NCI-H1930 (cell line): Measurements from ENCODE around the gene FIGN.

Source experiments
- DNase-seq, 2 experiments: peaks; one replicate each; lab custom pipeline; 2025; lab: John Stamatoyannopoulos, UW

Gene FIGN

DNA sequence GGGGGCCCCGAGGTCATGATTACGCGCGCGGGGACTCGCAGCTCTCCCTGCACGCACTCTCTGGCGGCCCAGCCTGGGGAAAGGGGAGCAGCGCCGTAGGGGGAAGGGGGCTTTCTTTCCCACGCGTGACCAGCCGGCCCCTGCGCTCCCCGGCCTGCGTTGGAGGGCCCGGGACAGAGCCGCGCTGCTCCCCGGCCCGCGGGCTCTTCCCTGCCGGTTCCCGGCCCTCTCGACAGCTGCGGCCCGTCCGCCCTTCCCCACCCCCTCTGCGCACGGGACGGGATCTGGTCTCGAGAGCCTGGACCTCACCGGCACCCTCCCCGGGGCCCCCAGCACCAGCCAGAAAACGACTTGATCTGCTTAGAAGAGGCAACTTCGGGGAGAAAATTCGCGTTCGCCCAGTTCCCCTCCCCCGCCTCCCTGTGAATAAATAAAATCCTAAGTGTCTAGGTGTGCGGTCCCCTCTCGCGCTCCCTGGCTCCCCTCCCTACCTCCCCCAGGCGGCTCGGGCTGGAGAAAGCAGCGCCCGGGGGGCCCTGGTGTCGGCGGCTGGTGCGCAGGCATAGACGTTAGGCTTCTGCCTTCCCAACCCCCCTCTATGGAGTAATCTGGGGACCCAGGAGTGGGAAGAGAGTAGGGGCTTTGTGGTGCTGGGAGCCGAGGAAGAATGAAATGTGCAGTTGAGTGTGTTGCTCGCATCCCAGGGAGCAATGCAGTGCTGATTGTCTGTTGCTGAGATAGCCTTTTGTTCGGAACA, 803 bp upstream of the FIGN start:
- peak; percentile 22 to 37 for DNase-seq

DNA sequence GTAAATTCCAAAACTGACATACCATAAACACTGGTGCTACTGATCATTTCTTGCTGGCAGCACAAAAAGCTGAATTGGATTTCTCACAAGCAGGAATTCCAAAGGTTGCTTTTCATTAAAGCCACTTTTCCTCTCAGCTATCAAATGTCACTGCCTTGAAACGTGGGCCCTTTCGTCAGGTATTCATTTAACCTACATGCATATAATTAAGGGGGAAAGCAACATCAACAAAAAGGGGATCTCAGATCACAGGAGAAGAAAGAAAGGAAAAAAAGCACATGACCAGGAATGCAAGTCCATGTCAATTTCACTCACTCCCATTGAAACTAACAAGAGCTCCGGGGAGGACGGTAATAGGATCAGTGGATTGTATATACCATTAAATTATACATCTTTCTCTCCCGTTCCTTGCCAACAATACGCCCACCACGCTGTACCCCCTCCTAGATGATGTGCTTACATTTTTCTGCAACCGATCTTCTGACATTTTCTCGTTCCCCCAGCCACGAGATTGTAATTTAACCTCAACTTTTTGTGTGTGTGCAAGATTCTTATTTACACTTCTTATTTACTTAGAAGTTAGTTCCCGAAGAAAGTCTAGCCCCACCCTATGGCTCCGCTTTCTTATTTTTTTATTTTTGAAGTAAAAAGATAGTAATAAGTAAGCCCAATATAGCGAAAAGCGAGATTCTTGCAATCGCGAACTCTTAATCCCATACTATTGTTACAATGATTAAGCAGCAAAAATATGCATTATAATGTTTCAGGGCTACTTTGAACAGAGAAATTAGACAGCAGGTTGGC, 725 bp downstream of the FIGN start:
- no peak for DNase-seq

DNA sequence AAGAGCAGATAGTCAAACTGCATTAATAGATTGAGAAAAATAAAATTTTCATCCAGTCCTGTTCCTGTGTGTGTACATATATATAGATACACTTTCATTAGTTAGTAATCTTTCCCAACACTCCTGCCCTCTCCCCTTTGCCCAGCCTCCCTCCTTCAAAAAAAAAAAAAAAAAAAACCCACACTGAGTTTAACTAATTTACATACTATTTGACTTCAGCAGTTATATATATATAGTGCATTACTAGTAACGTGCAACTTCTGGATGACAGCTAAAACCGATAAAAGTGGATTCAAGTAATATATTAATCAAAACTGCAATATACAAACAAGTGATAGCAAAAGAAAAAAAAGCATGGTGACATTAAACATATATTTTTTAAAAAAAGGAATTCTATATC, 1.4 kb downstream of the FIGN start:
- DNase-seq: no peak

DNA sequence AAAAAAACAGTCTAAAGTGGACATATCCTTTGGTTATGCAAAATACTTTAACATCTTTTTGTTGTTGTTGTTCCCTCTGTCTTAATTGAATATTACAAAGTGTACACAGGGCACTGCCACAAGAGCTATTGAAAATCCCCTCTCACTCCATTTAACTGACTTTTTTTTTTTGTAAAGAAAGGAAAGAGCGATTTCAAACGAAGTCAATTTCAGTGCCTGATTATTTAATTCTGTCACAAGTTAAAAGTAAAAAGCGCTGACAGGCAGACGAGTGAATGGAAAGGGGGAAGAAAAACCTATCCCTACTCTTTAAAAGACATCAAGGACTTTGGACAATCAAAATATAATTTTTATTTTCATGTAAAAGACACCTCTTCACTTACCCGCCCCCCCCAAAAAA, 1.9 kb downstream of the FIGN start:
- DNase-seq: no peak

GRCh38 chr2:163733301-163733938, 2.4 kb downstream of the FIGN start:
- DNase-seq: no peak

- DNase-seq: no peak
These were observed 3.1 kb downstream of the FIGN start for GRCh38 chr2:163732727-163733126.

DNA sequence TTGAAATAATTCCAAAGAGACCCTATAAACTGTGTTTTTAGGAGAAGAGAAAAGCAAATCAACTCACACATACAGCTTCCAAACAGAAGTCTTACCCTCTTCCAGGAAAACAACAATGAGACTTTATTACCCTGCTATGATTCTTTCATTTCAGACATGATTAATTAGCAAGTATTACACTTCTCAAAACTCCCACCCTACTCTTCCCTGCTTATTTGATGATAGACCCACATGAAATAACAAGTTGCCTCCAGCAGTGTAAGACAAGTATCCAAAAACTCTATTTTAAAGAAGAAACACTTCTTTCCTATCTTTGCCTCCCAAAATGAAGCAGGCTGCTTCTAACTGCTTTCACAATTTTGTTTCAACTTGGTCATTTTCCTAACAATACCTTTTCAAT, 4.1 kb downstream of the FIGN start:
- no peak for DNase-seq

- DNase-seq: no peak
These were observed 5.3 kb downstream of the FIGN start for GRCh38 chr2:163730556-163730955.

- no peak for DNase-seq
These were observed 6.1 kb downstream of the FIGN start for GRCh38 chr2:163729636-163730273.

DNA sequence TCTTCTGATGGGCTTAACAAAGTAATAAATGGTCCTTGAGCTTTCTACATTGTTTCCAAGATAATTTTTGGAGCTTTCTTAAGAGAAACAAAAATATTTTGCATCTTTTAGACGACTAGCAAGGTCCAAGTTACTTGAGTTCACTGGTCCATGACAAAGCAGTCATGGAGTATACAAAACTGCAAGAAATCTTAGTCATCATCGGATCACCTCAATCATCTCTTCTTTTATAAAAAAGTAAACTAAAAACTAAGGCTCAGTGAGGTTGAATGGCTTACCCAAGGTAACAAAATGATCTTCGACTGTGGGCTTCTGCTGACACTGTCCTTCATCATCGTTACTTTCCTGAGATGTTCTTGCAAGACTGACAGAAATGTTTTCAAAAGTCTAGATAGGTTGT, 11.9 kb downstream of the FIGN start:
- DNase-seq: no peak

DNA sequence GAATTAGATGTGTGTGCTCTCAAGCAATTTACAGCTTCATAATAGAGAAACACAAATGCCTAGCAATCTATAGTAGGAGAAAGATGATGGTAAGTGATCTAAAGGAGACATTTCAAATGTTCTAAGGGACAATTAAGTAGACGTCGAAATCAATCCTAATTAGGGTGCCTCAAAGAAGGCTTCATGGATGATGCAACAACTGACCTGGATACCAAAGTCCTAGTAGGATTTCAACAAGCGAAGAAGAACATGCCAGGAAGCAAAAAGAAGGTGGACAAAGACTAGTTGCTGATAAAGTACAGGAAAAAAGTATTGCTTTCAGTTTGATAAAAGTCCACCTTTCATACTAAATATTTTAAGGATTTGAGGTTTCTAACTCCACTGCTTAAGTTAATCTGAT, 12.5 kb downstream of the FIGN start:
- DNase-seq: no peak

- DNase-seq: no peak
These were observed 16.5 kb downstream of the FIGN start for GRCh38 chr2:163719331-163719730.

GRCh38 chr2:163717993-163718680, 17.7 kb downstream of the FIGN start:
- no peak for DNase-seq

DNA sequence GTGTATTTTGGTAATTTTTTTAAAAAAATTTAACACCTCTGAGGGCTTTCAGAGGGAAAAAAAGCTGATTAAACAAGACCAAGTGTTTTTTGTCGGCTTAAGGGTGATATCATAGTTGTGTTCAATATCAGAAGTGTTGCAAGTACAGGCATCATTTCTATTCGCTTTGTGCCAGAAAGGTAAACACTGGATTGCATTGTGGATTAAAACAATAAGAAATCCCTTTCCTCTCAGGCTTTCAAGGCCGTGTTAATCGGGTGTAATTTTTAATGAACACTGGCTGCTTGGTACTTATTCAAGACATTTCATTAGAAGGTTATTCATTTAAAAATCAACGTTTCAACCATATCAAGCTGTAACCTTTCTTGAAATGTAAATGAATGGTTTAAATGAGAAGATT, 18.3 kb downstream of the FIGN start:
- no peak for DNase-seq

- DNase-seq: no peak
These were observed 19.7 kb downstream of the FIGN start for GRCh38 chr2:163716101-163716500.

DNA sequence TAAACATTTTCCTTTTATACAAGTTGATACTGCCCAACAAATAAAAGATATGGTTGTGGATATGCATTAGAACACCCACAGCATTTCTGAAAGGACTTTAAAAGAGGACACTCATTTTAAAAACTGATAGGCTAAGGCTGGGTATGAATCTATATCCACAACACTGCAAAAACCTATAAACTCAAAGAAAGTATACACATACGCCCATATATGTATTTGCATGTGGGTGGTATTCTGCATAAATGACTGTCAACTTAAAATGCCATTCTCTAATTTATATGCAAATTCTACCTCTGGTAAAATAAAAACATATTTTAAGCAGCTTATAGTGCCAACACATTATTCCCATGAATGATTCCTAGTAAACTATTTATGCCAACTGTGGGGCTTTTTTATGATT, 20.1 kb downstream of the FIGN start:
- no peak for DNase-seq

GRCh38 chr2:163715199-163715598, 20.6 kb downstream of the FIGN start:
- no peak for DNase-seq

DNA sequence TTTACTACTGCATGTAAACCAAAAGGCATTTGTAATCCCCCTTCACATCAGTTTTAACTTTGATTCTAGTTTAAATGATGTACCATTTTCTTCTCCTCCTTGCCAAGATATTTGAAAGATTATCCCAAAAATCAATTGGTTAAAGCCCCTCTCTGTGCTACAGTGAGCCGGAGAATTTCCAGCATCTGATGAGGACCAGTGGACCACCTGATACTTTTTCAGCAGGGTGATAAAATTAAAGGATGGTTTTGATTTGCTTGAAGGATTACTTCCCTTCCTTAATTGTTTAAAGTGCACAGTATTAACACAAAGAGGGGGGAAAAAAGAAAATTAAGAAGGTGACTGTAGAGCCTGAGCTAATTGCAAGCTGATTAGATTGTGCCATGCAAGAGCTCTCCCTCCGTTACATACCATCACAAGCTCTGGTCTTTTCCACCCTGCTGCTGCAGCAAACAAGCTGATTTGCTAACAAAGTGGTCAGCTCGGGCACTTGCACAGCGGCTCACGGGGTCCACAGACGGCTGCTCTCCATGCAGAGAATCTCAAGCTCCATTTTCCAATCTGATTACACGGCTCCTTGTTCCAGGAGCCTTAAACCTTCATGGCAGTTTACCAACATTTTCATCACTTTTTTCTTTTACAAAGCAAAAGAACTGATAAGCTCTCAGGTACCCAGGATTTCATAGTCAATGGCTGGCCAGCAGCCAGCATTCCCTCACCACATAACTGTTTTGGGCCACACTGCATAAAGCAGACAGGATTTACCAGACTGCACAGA, 22.1 kb downstream of the FIGN start:
- no peak for DNase-seq

DNA sequence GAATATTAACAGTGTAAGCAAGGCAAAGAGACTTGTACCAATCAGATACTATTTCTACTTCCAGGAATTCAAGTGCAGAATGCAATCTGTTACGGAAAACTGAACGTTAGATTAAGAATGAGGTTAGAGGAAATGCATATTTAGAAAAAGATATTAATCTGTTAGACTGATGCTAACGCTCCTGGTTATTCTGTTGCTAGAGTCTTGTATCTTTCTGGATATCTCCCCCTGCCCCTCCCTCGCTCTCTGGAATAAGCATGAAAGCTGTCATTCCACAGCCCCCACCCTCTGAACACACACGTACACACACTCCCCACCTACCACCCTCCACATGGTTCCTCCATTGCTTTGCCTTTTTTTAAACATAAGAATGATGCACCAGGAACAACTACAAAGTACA, 24.1 kb downstream of the FIGN start:
- DNase-seq: no peak

DNA sequence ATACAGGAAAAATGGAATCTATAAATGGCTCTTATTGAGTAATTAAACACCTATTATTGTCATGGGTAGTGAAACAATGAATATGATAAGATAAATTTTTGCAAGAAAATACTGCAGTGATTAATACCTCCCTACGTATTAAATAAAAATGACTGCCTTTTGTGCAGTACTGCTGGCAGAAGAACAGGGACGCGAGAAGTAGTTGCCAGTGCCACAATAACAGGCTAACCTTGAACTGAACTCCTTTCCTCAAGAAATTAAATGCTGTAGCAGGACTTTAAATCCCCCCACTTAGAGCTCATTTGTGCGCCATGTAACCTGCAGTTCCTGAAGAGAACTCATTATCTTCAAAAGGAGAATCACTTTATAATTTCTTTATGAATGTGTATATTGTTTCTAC, 24.6 kb downstream of the FIGN start:
- no peak for DNase-seq

DNA sequence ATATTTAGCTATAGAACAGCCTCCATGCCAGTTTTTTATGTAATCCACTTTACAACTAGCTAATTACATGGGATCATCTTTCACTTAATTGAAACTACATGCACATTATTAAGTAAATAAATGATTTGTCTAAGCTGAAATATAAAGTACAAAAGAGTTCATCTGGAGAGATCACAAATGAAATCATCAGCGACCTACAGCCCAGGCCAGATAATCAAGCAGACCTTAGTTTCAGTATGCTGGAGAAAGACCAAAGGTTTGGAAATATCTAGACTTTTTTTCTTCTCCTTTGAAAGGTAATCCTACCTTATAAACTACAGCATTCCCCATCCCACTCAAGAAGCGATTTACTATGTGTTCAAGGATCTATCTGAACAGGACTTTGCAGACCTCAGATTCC, 26.5 kb downstream of the FIGN start:
- DNase-seq: no peak
